ENCODE measurements around the gene TENM4.
"Not testable (repeated sequence)": the region's sequence is repeated elsewhere in the genome, so short reads cannot be mapped to it uniquely, and the experiment has no call there.

- TF ChIP-seq POLR2A, CTCF (IDR thresholded peaks at IDR 0.05): not testable (repeated sequence)
Measured at GRCh38 chr11:79222163-79222562, 218.7 kb downstream of the TENM4 start.

Measured in heart left ventricle (tissue), 13 donors.